CD4-positive, CD25-positive, alpha-beta regulatory T cell (primary cell): ENCODE measurements around the gene BROX. TPM values are rescaled to one million over a fixed set of nuclear protein-coding genes. Genes with fewer than 3 reads are reported as not detected.
"Not testable (repeated sequence)": the region's sequence is repeated elsewhere in the genome, so short reads cannot be mapped to it uniquely, and the experiment has no call there.

ENCODE experiments used
- ATAC-seq, 2 donors: fragments of 150-1000 bp; cut with Tn5 transposase; one replicate each; pipeline ENCODE4 v1.10.0; 2021; ENCODE audit warnings: low read depth in 2 of 2, moderate number of reproducible peaks in 2 of 2, moderate library complexity in 1 of 2
- DNase-seq, 3 donors: peaks; one replicate each; pipeline versions ENCODE4 v3.0.0 to v3.0.0-alpha.2; 2012 to 2022; ENCODE audit warnings: mixed read lengths in 1 of 3
- H3K27ac ChIP-seq: one replicate; pipeline ENCODE4 v1.7.0; 2013; ENCODE audit warnings: mild to moderate bottlenecking, low read length; ENCODE audit not compliant: insufficient read depth, poor library complexity, severe bottlenecking
- H3K27me3 ChIP-seq: one replicate; pipeline ENCODE4 v1.7.0; 2013; ENCODE audit warnings: low read length; ENCODE audit not compliant: control insufficient read depth, insufficient read depth
- H3K36me3 ChIP-seq: one replicate; pipeline ENCODE4 v1.7.0; 2013; ENCODE audit warnings: mild to moderate bottlenecking, low read length, moderate library complexity; ENCODE audit not compliant: control insufficient read depth, insufficient read depth
- H3K4me1 ChIP-seq: 2 replicates; pipeline ENCODE4 v1.7.0; 2013; ENCODE audit warnings: mild to moderate bottlenecking, low read length; ENCODE audit not compliant: insufficient read depth, control insufficient read depth, poor library complexity, severe bottlenecking
- H3K4me3 ChIP-seq: one replicate; pipeline ENCODE4 v1.7.0; 2013; ENCODE audit warnings: low read depth, mild to moderate bottlenecking, low read length, moderate library complexity
- H3K9me3 ChIP-seq, 2 experiments: 1 replicate in 1 of 2; 2 replicates in 1 of 2; pipeline ENCODE4 v1.7.0; 2013; ENCODE audit warnings: low read length in 2 of 2, mild to moderate bottlenecking in 1 of 2, moderate library complexity in 1 of 2; ENCODE audit not compliant: control insufficient read depth in 2 of 2
- H3K27ac Mint-ChIP-seq, 3 donors: one replicate each; pipeline ENCODE4 v1.8.0; 2020 to 2022; ENCODE audit warnings: mild to moderate bottlenecking in 3 of 3, mixed read lengths in 3 of 3, moderate library complexity in 2 of 3
- H3K27me3 Mint-ChIP-seq: one replicate; pipeline ENCODE4 v1.8.0; 2022; ENCODE audit warnings: mild to moderate bottlenecking, mixed read lengths
- H3K36me3 Mint-ChIP-seq: one replicate; pipeline ENCODE4 v1.8.0; 2020; ENCODE audit warnings: mixed read lengths
- H3K4me1 Mint-ChIP-seq, 4 donors: one replicate each; pipeline ENCODE4 v1.8.0; 2020 to 2022; ENCODE audit warnings: mixed read lengths in 4 of 4, mild to moderate bottlenecking in 1 of 4
- H3K4me3 Mint-ChIP-seq, 4 donors: one replicate each; pipeline ENCODE4 v1.8.0; 2020 to 2022; ENCODE audit warnings: mild to moderate bottlenecking in 4 of 4, mixed read lengths in 4 of 4, moderate library complexity in 3 of 4
- H3K9me3 Mint-ChIP-seq, 7 donors: one replicate each; pipeline ENCODE4 v1.8.0; 2020 to 2022; ENCODE audit warnings: mixed read lengths in 7 of 7, mild to moderate bottlenecking in 3 of 7, moderate library complexity in 2 of 7
- polyA plus RNA-seq, 4 donors: library from polyadenylated mRNA; unstranded; fragments of 300-500 nt; fragmentation: Illumina TruSeq; gene quantifications; one replicate each; pipeline ENCODE4 v1.2.3, GENCODE V29; 2021
- total RNA-seq: library from RNA; stranded (reverse); gene quantifications from one replicate; pipeline ENCODE4 v1.2.3, GENCODE V29; 2022

Gene BROX
- 72.0 TPM for total RNA-seq
- 10 to 100 TPM; 20.7 to 24.7 (median 22.5) TPM for polyA plus RNA-seq

DNA sequence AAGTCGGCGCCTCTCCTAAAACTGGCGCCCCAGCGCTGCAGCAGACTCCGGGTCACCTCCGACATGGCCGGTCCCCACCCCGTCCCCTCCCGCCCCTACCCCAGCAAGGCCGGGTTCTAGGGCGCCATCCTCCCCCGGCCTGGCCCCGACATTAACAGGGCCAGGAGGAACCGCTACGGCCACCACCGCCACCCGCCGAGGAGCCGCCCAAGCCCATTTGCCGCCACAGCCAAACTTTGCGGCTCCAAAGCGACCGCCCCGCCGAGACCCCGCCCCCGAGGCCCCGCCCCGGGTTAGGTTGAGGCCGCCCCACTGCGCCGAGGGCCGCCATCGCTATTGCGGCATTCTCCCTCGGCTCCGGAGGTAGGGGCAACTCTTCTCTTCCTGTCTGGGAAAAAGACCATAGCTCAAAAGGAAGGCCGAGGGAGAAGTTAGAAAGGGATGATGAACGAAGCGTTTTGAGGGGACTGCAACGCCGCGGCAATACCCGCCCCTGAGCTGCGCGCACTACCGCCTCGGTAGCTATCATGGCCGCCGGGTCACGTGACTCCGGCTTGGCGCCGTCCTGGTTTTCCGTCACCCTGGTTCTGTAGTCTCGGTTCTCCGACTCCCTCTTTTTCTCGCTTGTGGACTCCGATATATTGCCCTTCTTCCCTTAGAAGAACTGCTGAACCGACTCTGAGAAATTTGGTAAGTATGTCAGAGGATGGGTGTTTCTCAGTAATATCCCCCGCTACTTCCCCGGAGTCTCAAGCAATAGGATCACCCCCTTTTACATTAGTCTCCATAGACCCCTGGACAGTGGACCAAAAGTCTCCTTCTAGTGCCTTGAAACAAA is at the start of gene BROX, which contains the start of gene AIDA:
TSS of gene BROX (plus strand) at position 312 of the 838 bp plus-strand sequence. CDS start 3,136 bp downstream, outside the sequence.
TSS of gene AIDA (minus strand) at position 239 of the 838 bp plus-strand sequence. CDS start at position 65, 174 bp downstream.
- DNase-seq, result peak; percentile 91 to 94 (median 92)
- peaks cover 21% of the 10 kb centered on the region for H3K36me3 ChIP-seq
- peaks cover 9% of the 10 kb centered on the region for H3K27me3 Mint-ChIP-seq
- peak within 1 kb of the TSS; percentile 98 for H3K27ac ChIP-seq
- H3K9me3 ChIP-seq, result no peaks in the 10 kb centered on the region
- no peaks in the 10 kb centered on the region for H3K27me3 ChIP-seq
- peak within 1 kb of the TSS; percentile 100 for H3K4me3 ChIP-seq
- H3K4me1 Mint-ChIP-seq, result peaks cover 15 to 67% (median 48%) of the 10 kb centered on the region in 4 donors
- H3K36me3 Mint-ChIP-seq, result peaks cover 22% of the 10 kb centered on the region
- peak within 1 kb of the TSS; percentile 99 to 100 (median 99) for H3K27ac Mint-ChIP-seq
- peak; percentile 79 to 83 for ATAC-seq
- H3K4me1 ChIP-seq, result peaks cover 51% of the 10 kb centered on the region
- no peaks in the 10 kb centered on the region for H3K9me3 Mint-ChIP-seq
- H3K4me3 Mint-ChIP-seq, result peak within 1 kb of the TSS; percentile 96 to 100 (median 99)

GRCh38 chr1:222663431-222663934 is 48.9 kb upstream of the BROX start:
- no peak overlapping the region for H3K4me3 Mint-ChIP-seq
- peaks cover 0 to 13% (median 6%) of the 10 kb centered on the region in 4 donors for H3K4me1 Mint-ChIP-seq
- ATAC-seq (no peak), DNase-seq (no peak)
- Histone ChIP-seq H3K9me3 (no peaks in the 10 kb centered on the region), H3K4me3 (no peak overlapping the region), H3K27me3 (no peaks in the 10 kb centered on the region), H3K27ac (no peak overlapping the region), H3K36me3 (peaks cover 94% of the 10 kb centered on the region), H3K4me1 (no peaks in the 10 kb centered on the region)
- H3K27me3 Mint-ChIP-seq, result no peaks in the 10 kb centered on the region
- no peak overlapping the region for H3K27ac Mint-ChIP-seq
- H3K9me3 Mint-ChIP-seq, result no peaks in the 10 kb centered on the region
- H3K36me3 Mint-ChIP-seq, result peaks cover 40% of the 10 kb centered on the region

GRCh38 chr1:222665964-222666363 is 46.4 kb upstream of the BROX start:
- Histone ChIP-seq H3K36me3 (peaks cover 75% of the 10 kb centered on the region), H3K4me1 (no peaks in the 10 kb centered on the region), H3K9me3 (no peaks in the 10 kb centered on the region), H3K27me3 (no peaks in the 10 kb centered on the region), H3K27ac (no peak overlapping the region), H3K4me3 (no peak overlapping the region)
- H3K27ac Mint-ChIP-seq, result no peak overlapping the region
- no peak overlapping the region for H3K4me3 Mint-ChIP-seq
- H3K4me1 Mint-ChIP-seq, result peaks cover 0 to 23% (median 13%) of the 10 kb centered on the region in 4 donors
- H3K27me3 Mint-ChIP-seq, result no peaks in the 10 kb centered on the region
- H3K36me3 Mint-ChIP-seq, result peaks cover 35% of the 10 kb centered on the region
- H3K9me3 Mint-ChIP-seq, result no peaks in the 10 kb centered on the region
- DNase-seq (no peak), ATAC-seq (no peak)

- H3K4me1 ChIP-seq, H3K27ac Mint-ChIP-seq: not testable (repeated sequence)
- peaks cover 35% of the 10 kb centered on the region for H3K36me3 Mint-ChIP-seq
Measured at GRCh38 chr1:222668184-222668583, 44.2 kb upstream of the BROX start.

DNA sequence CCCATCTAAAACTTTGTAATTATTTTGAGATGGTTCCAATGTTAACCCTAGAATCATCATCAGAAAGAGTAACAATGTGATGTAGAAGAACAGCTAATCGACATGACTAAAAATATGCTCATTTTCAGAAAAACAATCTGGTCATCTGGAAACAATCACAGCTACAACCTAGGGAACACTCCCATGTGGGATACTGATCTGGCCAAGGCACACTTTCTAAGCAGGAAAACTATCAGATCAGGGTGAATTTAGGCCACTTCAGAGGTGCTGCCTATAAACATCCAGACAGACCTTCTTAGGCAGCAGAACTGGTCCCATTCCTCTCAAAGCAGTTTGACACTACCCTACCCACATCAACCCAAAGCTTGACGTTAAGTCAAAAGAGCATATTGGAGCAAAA is 43.3 kb upstream of the BROX start:
- Mint-ChIP-seq H3K36me3 (peaks cover 39% of the 10 kb centered on the region), H3K4me1 (peaks cover 4 to 32% (median 21%) of the 10 kb centered on the region in 4 donors)
- ATAC-seq, H3K9me3 Mint-ChIP-seq, DNase-seq, H3K27ac ChIP-seq, H3K9me3 ChIP-seq, H3K4me3 Mint-ChIP-seq, H3K4me1 ChIP-seq, H3K4me3 ChIP-seq, H3K27me3 Mint-ChIP-seq, H3K27ac Mint-ChIP-seq, H3K27me3 ChIP-seq: not testable (repeated sequence)
- peaks cover 70% of the 10 kb centered on the region for H3K36me3 ChIP-seq

More at GRCh38 chr1:222668184-222668583, 44.2 kb upstream of the BROX start:
- not testable (repeated sequence) for H3K9me3 Mint-ChIP-seq, DNase-seq, H3K27me3 Mint-ChIP-seq, H3K9me3 ChIP-seq, ATAC-seq, H3K4me3 Mint-ChIP-seq, H3K4me3 ChIP-seq, H3K27me3 ChIP-seq, H3K27ac ChIP-seq
- peaks cover 4 to 33% (median 19%) of the 10 kb centered on the region in 4 donors for H3K4me1 Mint-ChIP-seq
- peaks cover 74% of the 10 kb centered on the region for H3K36me3 ChIP-seq

- Mint-ChIP-seq H3K27ac (peak overlapping the region; percentile 66 to 88 (median 86)), H3K36me3 (peaks cover 44% of the 10 kb centered on the region), H3K4me1 (peaks cover 4 to 29% (median 22%) of the 10 kb centered on the region in 4 donors), H3K9me3 (no peaks in the 10 kb centered on the region), H3K4me3 (no peak overlapping the region), H3K27me3 (no peaks in the 10 kb centered on the region)
- Histone ChIP-seq H3K9me3 (no peaks in the 10 kb centered on the region), H3K4me3 (no peak overlapping the region), H3K27me3 (no peaks in the 10 kb centered on the region), H3K36me3 (peaks cover 69% of the 10 kb centered on the region), H3K27ac (no peak overlapping the region), H3K4me1 (no peaks in the 10 kb centered on the region)
- DNase-seq (no peak), ATAC-seq (no peak)
Measured at GRCh38 chr1:222670110-222670509, 42.3 kb upstream of the BROX start.

DNA sequence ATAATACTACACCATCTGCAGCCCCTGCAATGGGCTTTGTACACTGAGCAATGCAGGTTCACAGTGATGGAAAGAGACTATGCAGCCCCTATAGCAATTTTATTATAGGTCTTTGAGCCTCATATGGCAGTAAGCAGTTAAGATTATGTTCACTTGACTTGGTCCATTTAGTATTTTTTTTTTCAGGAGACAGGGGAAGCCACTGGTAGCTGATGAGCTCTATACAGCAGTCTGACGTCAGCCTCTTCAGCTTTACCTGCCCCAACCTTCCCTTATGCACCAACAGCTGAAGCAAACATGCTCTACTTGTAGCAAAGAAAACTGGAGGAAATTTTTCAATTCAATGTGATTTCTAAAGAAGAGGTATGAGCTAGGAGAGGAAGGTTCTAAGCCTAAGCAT is 32.3 kb upstream of the BROX start:
- ATAC-seq, result no peak

More for the DNA sequence above, 32.3 kb upstream of the BROX start:
- Mint-ChIP-seq H3K4me3 (no peak overlapping the region), H3K9me3 (no peaks in the 10 kb centered on the region), H3K27ac (peak overlapping the region in 2 of 3 donors; percentile 38 to 88), H3K4me1 (peaks cover 11 to 16% (median 11%) of the 10 kb centered on the region in 4 donors), H3K27me3 (no peaks in the 10 kb centered on the region), H3K36me3 (peaks cover 27% of the 10 kb centered on the region)
- H3K36me3 ChIP-seq, result peaks cover 62% of the 10 kb centered on the region
- no peaks in the 10 kb centered on the region for H3K9me3 ChIP-seq
- no peak overlapping the region for H3K4me3 ChIP-seq
- DNase-seq, result no peak
- H3K4me1 ChIP-seq, result no peaks in the 10 kb centered on the region
- H3K27me3 ChIP-seq, result no peaks in the 10 kb centered on the region
- no peak overlapping the region for H3K27ac ChIP-seq
